Ovary (tissue), 9 donors: ENCODE measurements around the gene KCNJ12. TPM values are rescaled to one million over a fixed set of nuclear protein-coding genes. Genes with fewer than 3 reads are reported as not detected.
A peak's percentile ranks its signal among the peaks of the same experiment; 100 is the strongest.
"Not testable (repeated sequence)": the region's sequence is repeated elsewhere in the genome, so short reads cannot be mapped to it uniquely, and the experiment has no call there.

ENCODE experiments used
- DNase-seq, 5 donors: peaks; one replicate each; pipeline ENCODE4 v3.0.0-alpha.2; 2019 to 2020
- H3K27ac ChIP-seq, 2 donors: fragments of 200-600 bp; one replicate each; pipeline versions ENCODE4 v1.5.1 to v1.8.0; 2019 to 2022
- H3K27me3 ChIP-seq: fragments of 200-600 bp; one replicate; pipeline ENCODE4 v1.8.0; 2022
- H3K36me3 ChIP-seq: fragments of 200-600 bp; sonication (generic); one replicate; pipeline ENCODE4 v1.5.1; 2019
- H3K4me1 ChIP-seq: one replicate; pipeline ENCODE4 v1.8.1; 2013; ENCODE audit warnings: mild to moderate bottlenecking, moderate library complexity; ENCODE audit not compliant: insufficient read depth
- H3K4me3 ChIP-seq: fragments of 200-600 bp; sonication (generic); one replicate; pipeline ENCODE4 v1.5.1; 2017
- H3K9me3 ChIP-seq, 2 donors: fragments of 200-600 bp in 1 of 2; sonication (generic) in 1 of 2; one replicate each; pipeline versions ENCODE4 v1.5.1 to v1.8.1; 2013 to 2019; ENCODE audit warnings: mild to moderate bottlenecking in 1 of 2, moderate library complexity in 1 of 2
- CTCF ChIP-seq, 3 donors: fragments of 450-650 bp in 2 of 3; fragments of 200-600 bp in 1 of 3; IDR thresholded peaks; one replicate each; pipeline versions ENCODE4 v1.5.1 to v1.8.0; 2016 to 2022; ENCODE audit warnings: antibody characterized with exemption in 3 of 3, mild to moderate bottlenecking in 1 of 3
- EP300 ChIP-seq: sonication (generic); formaldehyde crosslinking; IDR thresholded peaks from one replicate; pipeline ENCODE4 v1.6.1; 2017; ENCODE audit warnings: antibody characterized with exemption
- POLR2A ChIP-seq: fragments of 450-650 bp; IDR thresholded peaks from one replicate; pipeline ENCODE4 v1.6.1; 2017; ENCODE audit warnings: antibody characterized with exemption, mild to moderate bottlenecking, moderate library complexity
- WGBS, 3 donors: extraction: QIAGEN DNeasy Blood & Tissue Kit in 1 of 3; methylation state at CpG; one replicate each; pipeline versions ENCODE4 v1.1.5 to v1.1.7; 2013 to 2017; 5-methylcytosine and 5-hydroxymethylcytosine counted together
- intact Hi-C, 4 donors: fragments of 100-400 bp; cut with DNase I; formaldehyde crosslinking; loops; one replicate each; pipeline versions ENCODE4 v1.11.0 to v1.15.1; 2022 to 2023
- polyA plus RNA-seq, 2 donors: library from polyadenylated mRNA; stranded (reverse); fragments of 200-250 nt in 1 of 2; fragments of 350-450 nt in 1 of 2; fragmentation: Illumina TruSeq in 1 of 2; extraction: RNeasy Lipid Tissue Mini Kit (QIAGEN cat#74804) in 1 of 2; gene quantifications; one replicate each; pipeline ENCODE4 v1.2.3, GENCODE V29; 2013 to 2014
- total RNA-seq, 7 donors: library from RNA; depleted of rRNA in 2 of 7; stranded (reverse); fragments of >200 nt in 2 of 7; fragmentation: NEBNext Ultra II Directional in 3 of 7; extraction: Animal tissue kit (Norgen Biotek cat#: 25700) in 3 of 7; gene quantifications; one replicate each; pipeline versions ENCODE4 v1.1.0 to v1.2.4, GENCODE V29; 2016 to 2023
- donor health status: DM: no; HTN: no; CAD: no; lungs with moderate emphysema.
- donor health status: DM: no; HTN: no; CAD: no.
- donor health status: Bipolar disorder and iron deficiency.
- donor health status: DM: yes; HTN: yes; CAD: no.
- donor health status: DM: no; HTN: no; CAD: no.
- donor health status: DM: yes; HTN: yes; CAD: no.

Gene KCNJ12
- total and polyA plus RNA-seq, 9 donors, result 0.12 to 1.9 (median 0.46) TPM

- Histone ChIP-seq H3K36me3 (no peaks in the 10 kb centered on the region), H3K4me3 (no peak overlapping the region), H3K27ac (no peak overlapping the region), H3K27me3 (no peaks in the 10 kb centered on the region), H3K9me3 (no peaks in the 10 kb centered on the region), H3K4me1 (peaks cover 3% of the 10 kb centered on the region)
- DNase-seq, result no peak
- TF ChIP-seq POLR2A (no peak), EP300 (no peak), CTCF (IDR thresholded peaks at IDR 0.05) (no peak)
- intact Hi-C loops, result loop anchor here in 1 of 4 donors (10.0 kb wide), 1 partner anchor 140 kb away; no protein-coding TSS in a partner anchor
- WGBS, 3 donors, result 74 to 84% (median 76%) methylated on average over 4 of the region's 4 CpGs
Observed at GRCh38 chr17:21454441-21454840, 78.3 kb downstream of the KCNJ12 start.

GRCh38 chr17:21455761-21456160 is 79.6 kb downstream of the KCNJ12 start:
- no peak for TF ChIP-seq POLR2A
- no peak for TF ChIP-seq CTCF (IDR thresholded peaks at IDR 0.05)
- no peak for TF ChIP-seq EP300
- Histone ChIP-seq H3K4me1 (peaks cover 3% of the 10 kb centered on the region), H3K36me3 (no peaks in the 10 kb centered on the region), H3K4me3 (no peak overlapping the region), H3K27me3 (no peaks in the 10 kb centered on the region), H3K27ac (no peak overlapping the region), H3K9me3 (no peaks in the 10 kb centered on the region)
- intact Hi-C loops, result loop anchor here in 2 of 4 donors (5.0 to 10.0 kb wide), 2 partner anchors 57 to 141 kb away; no protein-coding TSS in a partner anchor
- WGBS, 3 donors, result 67 to 83% (median 77%) methylated on average over 6 of the region's 6 CpGs
- DNase-seq, result no peak

GRCh38 chr17:21456449-21456848 is 80.3 kb downstream of the KCNJ12 start:
- intact Hi-C loops, result loop anchor here in 2 of 4 donors (5.0 to 10.0 kb wide), 2 partner anchors 56 to 142 kb away; no protein-coding TSS in a partner anchor
- not testable (repeated sequence) for H3K27me3 ChIP-seq, H3K9me3 ChIP-seq, H3K27ac ChIP-seq, H3K36me3 ChIP-seq, DNase-seq, H3K4me1 ChIP-seq, H3K4me3 ChIP-seq
- WGBS, 3 donors, result 79 to 83% (median 80%) methylated on average over 5 of the region's 5 CpGs

- Histone ChIP-seq H3K4me3 (no peak overlapping the region), H3K36me3 (no peaks in the 10 kb centered on the region), H3K9me3 (no peaks in the 10 kb centered on the region), H3K27me3 (no peaks in the 10 kb centered on the region), H3K4me1 (peaks cover 3% of the 10 kb centered on the region), H3K27ac (no peak overlapping the region)
- 10 to 14% (median 13%) methylated on average over 30 to 36 of the region's 36 CpGs for WGBS, 3 donors
- DNase-seq, result peak; percentile 74 to 91 (median 78)
- no peak for TF ChIP-seq POLR2A
- peak; percentile 23 to 61 (median 24) for TF ChIP-seq CTCF (IDR thresholded peaks at IDR 0.05)
- TF ChIP-seq EP300, result no peak
- intact Hi-C loops, result loop anchor here in 2 of 4 donors (5.0 to 10.0 kb wide), 2 partner anchors 55 to 143 kb away; no protein-coding TSS in a partner anchor
Observed at GRCh38 chr17:21457051-21458026, 81.2 kb downstream of the KCNJ12 start.
